ENCODE data around the gene PBX2. TPM values are rescaled to one million over a fixed set of nuclear protein-coding genes. Genes with fewer than 3 reads are reported as not detected.
"Not testable (repeated sequence)": the region's sequence is repeated elsewhere in the genome, so short reads cannot be mapped to it uniquely, and the experiment has no call there.

PBX2 gene
- total RNA-seq, 1 donor from 2014 or later = 11.8 TPM

DNA sequence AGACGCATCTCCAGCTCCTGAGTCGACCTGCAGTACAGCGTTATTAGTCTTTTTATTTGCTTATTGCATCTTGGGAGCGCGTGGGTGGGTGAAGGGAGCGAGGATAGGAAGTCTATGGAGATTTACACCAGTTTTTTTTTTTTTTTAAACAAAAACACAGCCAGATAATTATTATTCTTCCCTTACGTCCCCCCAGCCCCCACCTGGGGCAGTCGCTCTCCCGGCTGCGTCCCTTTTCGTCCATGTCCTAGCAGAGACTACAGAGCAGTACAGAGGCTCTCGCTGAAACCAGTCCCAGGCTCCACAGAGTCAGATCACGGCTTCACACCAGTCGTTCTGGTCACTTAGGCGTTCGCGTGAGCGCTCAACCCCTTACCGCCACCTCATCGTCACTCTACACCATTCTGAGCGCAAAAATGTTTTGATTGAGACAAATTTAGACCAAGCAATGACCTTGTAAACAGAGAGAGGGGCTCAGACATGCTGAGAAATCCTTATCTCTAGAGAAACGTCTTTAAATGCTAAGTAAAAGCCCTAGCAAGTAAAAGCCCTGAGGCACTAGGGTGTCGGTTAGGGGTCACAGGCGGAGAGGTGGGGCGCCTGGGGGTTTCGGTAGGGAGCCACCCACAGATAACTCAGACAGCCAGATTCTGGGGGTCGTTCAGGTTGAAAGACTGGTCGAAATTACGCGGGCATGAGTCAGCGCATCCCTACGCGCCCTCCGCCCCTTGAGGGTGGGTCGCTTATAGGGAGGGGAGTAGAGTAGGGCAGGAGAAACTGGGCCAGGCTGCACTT is 37.0 kb downstream of the PBX2 start:
- DNase-seq (ENCODE audit: low spot score in 2 of 2) = no peak
- FAIRE-seq = no peak

DNA sequence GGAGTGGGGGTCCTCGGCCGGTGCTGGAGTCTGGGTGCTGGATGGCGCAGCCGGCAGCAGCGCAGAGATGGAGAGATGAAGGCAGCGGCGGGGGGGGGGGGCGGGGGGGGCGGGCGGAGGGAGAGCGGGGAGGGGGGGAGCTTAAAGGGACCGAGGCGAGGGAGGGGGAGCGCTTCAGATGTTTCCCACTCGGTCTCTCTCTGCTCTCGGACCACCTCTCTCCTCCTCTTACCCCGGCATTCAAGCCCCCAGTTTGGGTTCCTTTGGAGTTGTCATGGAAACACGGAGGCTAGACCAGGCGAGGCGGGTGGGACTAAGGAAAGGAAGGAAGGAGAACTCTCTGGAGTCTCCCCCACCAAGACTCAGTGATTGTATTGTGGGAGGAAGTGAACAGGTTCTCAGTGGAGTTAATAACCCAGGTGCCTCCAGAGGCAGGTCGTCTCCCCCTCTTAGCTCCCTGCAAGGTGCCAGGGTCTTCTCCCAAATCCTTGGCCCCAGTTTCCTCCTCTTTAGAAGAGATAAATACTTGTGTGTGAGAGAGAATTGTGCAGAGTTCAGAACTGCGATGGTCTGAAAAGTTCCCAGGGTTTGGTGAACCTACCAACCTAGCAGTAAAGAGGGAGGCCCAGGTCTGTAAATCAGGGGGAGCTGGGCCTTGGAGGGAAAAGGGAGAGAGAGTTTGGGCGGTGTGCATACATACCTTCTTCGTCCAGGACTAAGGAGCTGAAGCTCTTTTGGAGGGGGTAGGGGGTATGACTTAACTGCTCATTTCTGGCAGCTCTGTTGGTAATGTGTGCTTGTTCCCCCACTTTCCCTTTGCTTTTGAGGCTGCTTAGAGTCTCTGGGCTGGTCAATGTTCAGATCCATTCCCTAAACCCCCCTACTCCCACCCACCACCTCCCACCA is 37.9 kb downstream of the PBX2 start, which contains the start of gene PRRT1:
Gene PRRT1, minus strand, starts transcription at position 77 of the 906 bp plus-strand sequence. CDS start 112 bp downstream, outside the sequence.
- DNase-seq (ENCODE audit: low spot score in 2 of 2) (peak; percentile 57 to 64), FAIRE-seq (no peak)

DNA sequence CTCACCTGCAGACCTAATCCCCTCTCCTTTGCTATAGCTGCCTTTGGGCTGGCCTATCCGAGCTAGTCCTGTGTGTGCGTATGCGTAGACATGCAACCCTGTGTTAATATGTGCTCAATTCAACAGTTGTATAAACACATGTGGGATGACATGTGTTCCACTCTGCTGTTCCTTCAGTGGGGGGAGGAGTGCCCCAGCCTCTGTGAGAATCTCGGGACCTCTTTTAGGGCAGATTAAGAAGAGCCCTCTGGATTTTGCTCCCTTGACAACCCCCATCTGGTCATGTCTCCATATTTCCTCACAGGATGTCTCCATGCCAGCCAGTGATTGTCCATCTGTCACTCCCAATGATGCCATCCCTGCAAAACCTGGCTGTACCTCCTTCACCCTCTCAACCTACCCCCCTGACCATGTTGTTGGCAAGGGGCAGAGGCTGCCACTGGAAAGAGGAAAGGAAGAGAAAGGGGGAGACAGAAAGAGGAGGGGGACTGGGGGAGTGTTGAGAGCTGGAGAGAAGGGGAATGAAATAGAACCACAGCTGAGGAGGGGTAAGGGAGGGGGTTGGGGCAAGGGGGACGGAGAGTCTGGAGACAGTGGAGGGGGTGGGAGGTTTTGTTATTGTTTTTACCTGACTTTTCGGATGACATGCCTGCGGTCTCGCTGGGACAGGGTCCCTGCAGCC is 38.7 kb downstream of the PBX2 start:
- DNase-seq (ENCODE audit: low spot score in 2 of 2) (no peak), FAIRE-seq (no peak)

DNA sequence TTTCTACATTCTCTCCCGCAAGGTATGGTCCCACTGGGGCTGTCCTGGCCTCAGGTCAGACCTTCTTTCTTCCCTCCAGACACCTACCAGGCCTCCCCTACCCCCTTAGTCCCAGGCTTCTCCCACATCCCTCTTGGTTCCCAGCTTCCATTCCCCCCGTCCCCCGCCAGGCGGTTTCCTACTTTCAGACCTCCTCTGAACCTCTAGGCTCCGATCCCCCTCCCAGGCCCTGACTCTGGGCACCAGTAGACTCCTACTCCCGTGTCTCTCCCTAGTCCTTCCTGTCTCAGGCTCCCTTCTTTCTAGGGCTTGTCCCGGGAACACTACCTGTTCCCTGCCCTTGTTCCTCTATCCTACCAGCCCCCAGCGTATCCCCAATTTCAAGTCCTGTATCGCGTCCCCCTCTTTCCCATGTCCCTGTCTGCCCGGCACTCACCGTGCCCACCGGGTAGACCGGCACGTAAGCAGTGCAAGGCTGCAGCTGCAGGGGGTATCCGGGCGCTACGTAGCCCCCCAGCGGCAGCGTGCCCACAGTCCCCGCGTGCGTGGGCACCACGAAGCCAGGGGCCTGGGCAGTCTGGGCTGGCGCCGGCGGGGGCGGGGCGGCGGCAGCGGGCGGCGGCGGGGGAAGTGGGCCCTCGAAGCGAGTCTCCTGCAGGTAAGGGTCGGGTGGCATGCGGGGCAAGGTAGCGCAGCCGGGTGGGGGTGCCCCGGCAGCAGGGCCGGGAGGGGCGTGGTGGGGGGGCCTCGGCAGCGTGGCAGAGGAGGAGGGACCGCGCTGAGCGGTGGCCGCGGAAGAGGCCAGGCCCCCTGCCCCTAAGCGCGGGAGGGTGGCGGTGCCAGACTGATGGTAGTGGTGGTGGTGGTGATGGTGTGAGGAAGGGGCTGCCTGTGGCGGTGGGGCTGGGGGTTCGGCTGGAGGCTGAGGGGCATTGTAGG is 39.8 kb downstream of the PBX2 start:
- no peak for DNase-seq (ENCODE audit: low spot score in 2 of 2)

DNA sequence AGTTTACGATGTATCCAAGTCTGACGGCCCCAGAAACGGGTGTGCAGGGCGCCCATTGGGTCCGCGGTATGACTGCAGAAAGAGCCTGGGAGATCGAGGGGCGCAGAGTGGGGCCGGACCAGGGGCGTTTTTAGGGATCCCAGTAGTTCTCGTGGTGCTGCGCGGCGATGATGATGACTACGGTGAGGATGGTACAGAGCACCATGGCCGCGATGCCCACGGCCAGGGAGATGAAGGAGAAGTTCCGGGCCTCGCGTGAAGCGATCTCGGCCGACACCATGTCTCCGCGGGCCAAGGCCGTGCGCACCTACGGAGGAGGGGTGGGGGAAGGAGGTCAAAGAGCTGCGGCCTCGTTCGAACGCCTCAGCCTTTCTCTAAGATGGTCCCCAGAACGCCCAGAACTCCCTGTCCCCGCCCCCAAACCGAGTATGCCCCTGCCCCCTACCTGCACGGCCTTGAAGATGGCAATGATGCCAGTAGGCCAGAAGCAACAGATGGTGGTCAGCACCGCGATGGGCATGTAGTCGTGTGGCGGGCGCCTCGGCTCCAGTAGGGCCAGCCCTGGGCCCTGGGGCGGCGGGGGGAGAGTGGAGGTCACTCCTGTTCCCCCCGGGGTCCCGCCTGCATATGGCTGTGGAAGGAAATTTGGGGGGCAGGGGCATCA is 40.8 kb downstream of the PBX2 start:
- no peak for FAIRE-seq
- no peak for DNase-seq (ENCODE audit: low spot score in 2 of 2)

More for the DNA sequence above, 39.8 kb downstream of the PBX2 start:
- FAIRE-seq = no peak

DNA sequence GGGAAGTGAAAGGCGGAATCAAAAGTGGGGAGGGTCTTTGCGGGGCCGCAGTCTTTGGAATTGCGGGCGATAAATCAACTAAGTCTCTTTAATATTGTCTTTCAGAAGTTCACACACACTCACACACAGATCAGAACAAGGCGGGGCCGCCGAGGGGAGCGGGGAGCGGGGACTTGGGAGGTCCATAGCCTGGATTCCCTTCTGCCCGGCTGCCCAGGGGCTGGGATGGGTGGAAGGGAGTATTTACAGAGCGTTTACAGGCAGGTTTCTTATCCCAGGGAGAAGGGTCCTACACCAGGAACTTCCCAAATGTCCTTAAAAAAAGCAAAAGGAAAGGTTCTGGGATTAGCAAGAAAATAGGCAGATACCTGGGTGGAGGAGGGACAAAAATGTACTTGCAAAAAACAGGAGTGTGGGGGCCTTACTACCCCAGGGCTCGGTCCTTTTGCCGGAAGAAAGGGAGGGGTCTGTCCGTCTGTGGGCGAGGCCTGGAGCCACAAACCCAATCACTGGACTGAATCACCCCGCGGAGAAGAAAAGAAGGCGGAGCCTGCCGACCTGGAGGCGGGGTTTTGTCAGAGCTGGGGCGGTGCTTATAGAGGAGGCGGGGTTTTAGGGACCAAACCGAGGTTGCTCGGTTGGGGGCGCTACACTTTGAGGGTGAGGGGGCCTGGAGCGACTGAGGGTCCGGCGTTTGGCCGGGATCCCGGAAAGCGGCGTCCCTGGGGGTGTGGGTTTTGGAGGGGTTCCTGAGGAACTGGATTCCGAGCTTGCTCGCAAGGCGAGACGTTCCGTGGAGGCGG is 41.5 kb downstream of the PBX2 start:
- FAIRE-seq = no peak
- no peak for DNase-seq (ENCODE audit: low spot score in 2 of 2)

DNA sequence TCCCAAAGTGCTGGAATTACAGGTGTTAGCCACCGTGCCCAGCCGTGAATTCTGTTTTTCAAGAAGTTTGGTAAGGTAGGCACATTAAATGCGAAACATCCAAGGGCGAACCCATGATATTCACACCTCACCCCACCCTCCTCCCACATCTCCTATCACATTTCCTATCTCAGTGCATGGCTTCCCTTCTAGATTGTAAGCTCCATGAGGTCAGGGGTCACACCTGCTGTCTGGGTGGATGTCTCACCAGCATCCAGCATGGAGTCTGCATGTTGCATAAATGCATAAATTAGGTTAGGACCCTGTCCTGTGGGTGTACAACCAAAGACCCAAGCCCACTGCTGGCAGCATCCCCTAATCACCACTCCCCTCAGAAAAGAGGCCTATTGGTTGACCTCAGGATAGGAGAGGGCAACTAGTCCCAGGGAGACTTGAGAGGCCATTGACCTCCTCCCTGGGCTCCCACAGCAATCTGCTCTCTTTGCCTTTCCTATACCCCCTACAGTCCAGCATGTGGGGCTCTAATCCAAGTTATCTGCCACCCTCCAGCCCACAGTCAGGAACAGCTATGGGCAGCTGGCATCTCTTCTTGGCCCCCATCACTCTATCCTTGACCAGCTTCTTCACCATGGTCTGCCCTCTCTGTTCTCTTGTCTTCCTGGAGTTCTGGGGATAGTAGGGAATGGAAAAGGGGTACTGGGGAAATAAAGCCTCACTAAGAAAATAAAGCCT is 42.4 kb downstream of the PBX2 start:
- DNase-seq (ENCODE audit: low spot score in 2 of 2) = no peak
- FAIRE-seq = no peak

DNA sequence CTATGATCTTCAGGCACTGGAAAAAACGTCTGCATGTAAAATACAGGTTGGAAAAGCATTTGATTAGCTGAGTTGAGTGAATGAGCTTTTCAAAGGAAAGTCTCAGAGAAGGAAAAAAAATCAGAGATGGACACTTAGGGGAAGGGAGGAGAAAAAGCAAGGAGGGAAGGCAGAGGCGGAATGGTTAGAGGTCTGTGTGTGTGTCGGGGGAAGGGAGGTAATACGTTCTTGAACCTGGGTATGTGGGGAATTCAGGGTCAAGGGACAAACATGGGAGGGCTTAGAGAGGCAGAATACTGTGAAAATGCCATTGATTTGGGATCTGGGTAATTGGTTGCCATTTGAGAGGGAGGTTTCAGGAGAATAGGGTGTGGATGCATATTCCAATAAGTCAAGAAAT is 43.3 kb downstream of the PBX2 start:
- no peak for FAIRE-seq
- DNase-seq (ENCODE audit: low spot score in 2 of 2) = no peak

DNA sequence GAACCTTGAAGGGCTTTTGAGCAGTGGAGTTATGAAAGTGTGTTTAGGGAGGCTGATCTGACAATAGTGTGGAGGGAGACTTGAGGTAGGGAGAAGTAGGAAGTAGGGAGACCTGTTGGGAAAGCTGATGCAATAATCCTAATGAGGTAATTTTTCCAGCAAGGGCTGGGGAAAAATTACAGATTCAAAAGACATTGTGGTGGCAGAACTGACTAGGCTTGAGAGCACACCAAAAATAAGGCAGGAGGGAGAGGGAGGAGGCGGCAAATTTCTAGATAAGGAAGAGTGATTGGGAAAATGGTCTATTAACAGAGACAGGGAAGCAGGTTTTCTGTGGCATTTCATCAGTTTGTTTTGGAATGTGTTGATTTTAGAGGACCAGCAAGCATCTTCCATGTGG is 43.7 kb downstream of the PBX2 start:
- DNase-seq (ENCODE audit: low spot score in 2 of 2) (no peak), FAIRE-seq (no peak)

DNA sequence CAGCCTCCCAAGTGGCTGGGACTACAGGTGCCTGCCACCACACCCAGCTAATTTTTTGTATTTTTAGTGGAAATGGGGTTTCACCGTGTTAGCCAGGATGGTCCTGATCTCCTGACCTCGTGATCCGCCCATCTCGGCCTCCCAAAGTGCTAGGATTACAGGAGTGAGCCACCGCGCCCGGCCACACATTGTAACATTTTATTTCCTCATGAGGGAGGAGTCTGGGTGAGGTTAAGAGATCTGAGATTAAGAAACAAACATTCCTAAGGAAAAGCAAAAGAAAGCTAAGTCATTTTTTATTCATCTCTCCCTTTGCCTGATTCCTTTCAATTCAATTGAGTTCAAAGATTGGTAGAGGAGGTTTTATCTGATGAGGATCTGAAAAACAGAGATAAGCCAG is 45.8 kb downstream of the PBX2 start:
- FAIRE-seq; DNase-seq (ENCODE audit: low spot score in 2 of 2): not testable (repeated sequence)

DNA sequence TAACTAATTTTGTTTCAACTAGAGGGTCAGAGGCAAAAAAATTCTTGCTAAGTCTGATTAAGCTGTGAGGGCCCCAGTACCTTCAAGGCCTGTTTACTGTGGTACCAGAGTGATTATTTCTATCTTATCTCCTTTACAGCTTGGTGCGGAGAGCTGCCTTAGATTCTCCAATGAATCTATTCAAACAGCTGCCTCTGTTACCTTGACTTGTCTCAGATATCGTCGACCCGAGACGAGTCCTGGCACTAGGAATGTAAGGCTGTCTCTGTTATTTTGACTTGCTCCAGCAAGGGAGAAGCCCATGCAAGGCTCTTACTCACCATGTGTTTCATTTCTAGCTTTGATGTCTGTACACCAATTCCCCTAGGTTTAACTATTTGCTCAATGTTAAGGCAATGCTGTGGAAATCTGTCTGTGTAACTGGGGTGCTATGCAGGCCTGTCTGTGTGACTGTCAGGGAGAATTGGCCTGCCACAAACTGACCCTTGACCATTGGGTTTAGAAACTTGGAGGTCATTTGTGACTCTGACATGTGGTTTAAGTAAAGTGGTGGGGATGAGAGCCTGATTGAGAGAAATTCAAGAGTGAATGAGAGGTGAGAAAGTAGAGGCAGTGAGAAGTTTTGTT is 49.5 kb downstream of the PBX2 start:
- DNase-seq (ENCODE audit: low spot score in 2 of 2) (no peak), FAIRE-seq (no peak)

DNA sequence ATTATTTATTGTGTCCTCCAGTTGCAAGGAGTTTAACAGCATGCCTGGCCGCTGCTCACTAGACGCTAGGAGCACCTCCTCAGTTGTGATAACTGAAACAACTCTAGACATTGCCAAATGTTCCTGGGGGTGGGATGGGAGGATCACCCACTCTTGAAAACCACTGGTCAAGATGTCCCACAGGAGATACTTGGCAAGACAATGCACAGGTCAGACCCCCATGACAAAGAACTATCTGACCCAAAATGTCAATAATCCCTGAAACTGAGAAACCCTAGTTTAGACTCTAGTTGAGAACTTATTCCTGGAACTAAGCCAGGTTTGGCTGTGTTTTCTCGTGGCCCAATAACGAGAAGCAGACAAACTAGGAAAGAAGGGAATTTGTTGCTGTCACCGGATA is 50.4 kb downstream of the PBX2 start:
- FAIRE-seq (no peak), DNase-seq (ENCODE audit: low spot score in 2 of 2) (no peak)

DNA sequence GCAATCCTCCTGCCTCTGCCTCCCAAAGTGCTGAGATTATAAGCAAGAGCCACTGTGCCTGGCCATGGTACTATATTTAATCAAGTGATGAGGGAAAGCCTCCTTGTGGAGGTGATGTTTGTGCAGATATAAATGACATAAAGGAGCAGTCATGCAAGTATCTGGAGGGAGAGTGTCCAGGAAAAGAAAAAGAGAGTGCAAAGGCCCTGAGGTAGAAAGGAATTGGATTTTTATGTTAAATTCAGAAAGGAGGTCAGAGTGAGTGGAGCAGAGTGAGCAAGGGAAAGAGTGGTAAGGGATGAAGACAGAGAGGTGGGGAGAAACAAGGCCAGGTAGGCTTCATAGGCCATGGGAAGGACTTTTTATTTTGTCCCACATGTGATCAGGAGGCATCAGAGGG is 52.5 kb downstream of the PBX2 start:
- DNase-seq (ENCODE audit: low spot score in 2 of 2) (no peak), FAIRE-seq (no peak)

All from frontal cortex (tissue), 4 donors.